Neural cell (in vitro differentiated cells): Measurements from ENCODE around the gene GLS. TPM values are rescaled to one million over a fixed set of nuclear protein-coding genes. Genes with fewer than 3 reads are reported as not detected.

Source experiments
- H2AFZ ChIP-seq: fragments of 200-600, 300-800 bp; sonication (generic), shearing (Covaris generic); 2 replicates; pipeline ENCODE4 v1.6.0; 2014; ENCODE audit warnings: low read depth, mild to moderate bottlenecking, antibody characterized with exemption, low read length, moderate library complexity
- H3F3A ChIP-seq: fragments of 200-600 bp; shearing (Covaris generic); 2 replicates; pipeline ENCODE4 v1.6.1; 2016; ENCODE audit warnings: mild to moderate bottlenecking, moderate library complexity, mixed read lengths, antibody characterized with exemption, low read length; ENCODE audit not compliant: insufficient read depth, poor library complexity, severe bottlenecking
- H3K27ac ChIP-seq: fragments of 200-600, 300-800 bp; sonication (generic), shearing (Covaris generic); 2 replicates; pipeline ENCODE4 v1.5.1; 2014; ENCODE audit warnings: mild to moderate bottlenecking, low read length, moderate library complexity
- H3K27me3 ChIP-seq: fragments of 300-800, 200-600 bp; sonication (generic), shearing (Covaris generic); 2 replicates; pipeline ENCODE4 v1.6.0; 2014; ENCODE audit warnings: mild to moderate bottlenecking, low read depth, low read length, moderate library complexity; ENCODE audit not compliant: insufficient read depth
- H3K36me3 ChIP-seq: fragments of 300-800, 200-600 bp; sonication (generic), shearing (Covaris generic); 2 replicates; pipeline ENCODE4 v1.5.1; 2014; ENCODE audit warnings: mild to moderate bottlenecking, antibody characterized with exemption, low read length, moderate library complexity; ENCODE audit not compliant: insufficient read depth
- H3K4me2 ChIP-seq: fragments of 300-800, 200-600 bp; sonication (generic), shearing (Covaris generic); 2 replicates; pipeline ENCODE4 v1.6.0; 2014; ENCODE audit warnings: mild to moderate bottlenecking, low read length
- H3K4me3 ChIP-seq: fragments of 300-800, 200-600 bp; sonication (generic), shearing (Covaris generic); 2 replicates; pipeline ENCODE4 v1.5.1; 2014; ENCODE audit warnings: mild to moderate bottlenecking, low read length, moderate library complexity
- H3K79me2 ChIP-seq: fragments of 200-600 bp; shearing (Covaris generic); replicated peaks from 2 replicates; pipeline ENCODE4 v1.6.0; 2014; ENCODE audit warnings: mild to moderate bottlenecking, low read length, moderate library complexity; ENCODE audit not compliant: insufficient read depth
- H3K9ac ChIP-seq: fragments of 300-800, 200-600 bp; sonication (generic), shearing (Covaris generic); 2 replicates; pipeline ENCODE4 v1.6.1; 2016; ENCODE audit warnings: mild to moderate bottlenecking, low read length, mixed read lengths
- H3K9me2 ChIP-seq: fragments of 200-600 bp; shearing (Covaris generic); 2 replicates; pipeline ENCODE4 v1.6.1; 2016; ENCODE audit warnings: mild to moderate bottlenecking, low read length, mixed read lengths; ENCODE audit not compliant: insufficient read depth
- H3K9me3 ChIP-seq: fragments of 200-600, 300-800 bp; sonication (generic), shearing (Covaris generic); 2 replicates; pipeline ENCODE4 v1.6.1; 2016; ENCODE audit warnings: mild to moderate bottlenecking, mixed run types, low read length, moderate library complexity, mixed read lengths
- H4K20me1 ChIP-seq: fragments of 200-600 bp; shearing (Covaris generic); 2 replicates; pipeline ENCODE4 v1.6.1; 2016; ENCODE audit warnings: mild to moderate bottlenecking, mixed run types; ENCODE audit not compliant: insufficient read depth
- EP300 ChIP-seq: fragments of 450-650 bp; conservative IDR thresholded peaks from 2 replicates; pipeline ENCODE4 v1.6.1; 2014; ENCODE audit warnings: antibody characterized with exemption, mild to moderate bottlenecking, moderate library complexity; ENCODE audit not compliant: poor library complexity, severe bottlenecking
- EZH2 ChIP-seq: fragments of 200-600, 300-800 bp; shearing (Covaris generic), sonication (generic); IDR thresholded peaks from 2 replicates; pipeline ENCODE4 v1.6.1; 2014; ENCODE audit warnings: antibody characterized with exemption, low read length, borderline replicate concordance, mild to moderate bottlenecking; ENCODE audit not compliant: insufficient read depth, poor library complexity, severe bottlenecking
- MXI1 ChIP-seq: fragments of 450-650 bp; conservative IDR thresholded peaks from 2 replicates; pipeline ENCODE4 v1.6.1; 2014; ENCODE audit warnings: antibody characterized with exemption, mild to moderate bottlenecking; ENCODE audit not compliant: poor library complexity, severe bottlenecking
- POLR2AphosphoS5 ChIP-seq: IDR thresholded peaks from 2 replicates; pipeline ENCODE4 v1.6.1; 2012
- RAD21 ChIP-seq: fragments of 450-650 bp; conservative IDR thresholded peaks from 2 replicates; pipeline ENCODE4 v1.6.1; 2014; ENCODE audit warnings: antibody characterized with exemption, mild to moderate bottlenecking, moderate library complexity
- SMC3 ChIP-seq: fragments of 450-650 bp; conservative IDR thresholded peaks from 2 replicates; pipeline ENCODE4 v1.6.1; 2014; ENCODE audit warnings: antibody characterized with exemption, mild to moderate bottlenecking, moderate library complexity; ENCODE audit not compliant: poor library complexity
- TAF1 ChIP-seq: IDR thresholded peaks from 2 replicates; pipeline ENCODE4 v1.6.1; 2012; ENCODE audit warnings: low read depth
- polyA plus RNA-seq: library from polyadenylated mRNA; depleted of rRNA; stranded (reverse); fragments of >200 nt; gene quantifications from 2 replicates; pipeline ENCODE4 v1.2.3, GENCODE V29; 2014
- TF ChIP-seq, protein P1 (sequence below): IDR thresholded peaks from 2 replicates; pipeline ENCODE4 v1.6.1; 2012; ENCODE audit warnings: borderline replicate concordance
- TF ChIP-seq, protein P2 (sequence below): fragments of 450-650 bp; IDR thresholded peaks from 2 replicates; pipeline ENCODE4 v1.5.1; 2014; ENCODE audit warnings: antibody characterized with exemption, mild to moderate bottlenecking, moderate library complexity; ENCODE audit not compliant: poor library complexity, severe bottlenecking

The GLS gene
- polyA plus RNA-seq, 1 donor from 2014 or later, result 90.2 TPM

DNA sequence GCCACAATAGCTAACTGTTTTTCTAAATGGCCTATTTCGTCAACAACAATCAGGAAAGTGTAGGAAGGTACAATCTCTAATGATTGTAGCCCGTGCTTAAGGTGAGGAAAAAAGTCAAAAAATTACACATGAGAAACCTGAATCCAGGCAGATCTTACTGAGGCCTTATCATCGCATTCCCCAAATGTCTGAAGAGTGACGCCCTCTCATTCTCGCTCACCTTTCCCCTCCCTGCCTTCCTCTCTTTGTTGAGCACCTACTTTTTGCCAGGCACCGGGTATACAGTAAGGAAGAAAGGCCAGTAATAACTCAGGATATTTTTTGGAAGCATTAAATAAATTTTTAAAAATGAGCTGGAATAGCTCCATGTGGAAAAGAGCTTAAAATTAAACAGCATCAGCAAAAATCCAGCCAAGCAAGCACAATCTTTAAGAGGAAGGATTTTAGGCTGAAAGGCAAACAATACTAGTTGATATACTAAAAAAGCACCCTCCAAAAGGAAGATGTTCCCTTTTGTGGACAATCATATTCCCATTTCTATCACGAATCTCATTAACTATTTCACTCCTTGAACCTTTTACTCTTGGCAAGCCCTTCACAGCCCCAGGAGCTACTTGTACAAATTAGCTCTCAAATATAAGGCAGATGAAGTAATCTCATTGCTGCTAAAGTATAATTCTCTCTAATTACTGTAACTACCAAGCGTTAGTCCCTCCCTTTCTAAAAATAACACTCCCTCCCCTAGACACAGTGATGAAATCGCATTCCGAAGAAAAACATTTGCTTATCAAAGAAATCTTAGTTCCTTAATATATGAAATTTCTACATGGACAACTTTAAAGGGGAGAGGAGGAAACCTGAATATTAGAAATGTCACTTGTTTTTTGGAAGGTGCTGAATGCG is 93.4 kb downstream of the GLS start:
- no peak overlapping the region for H3K4me2 ChIP-seq
- no peak overlapping the region for H2AFZ ChIP-seq
- H3F3A ChIP-seq, result no peaks in the 10 kb centered on the region
- H3K79me2 ChIP-seq, result no peaks in the 10 kb centered on the region
- no peaks in the 10 kb centered on the region for H3K9me3 ChIP-seq
- TF ChIP-seq, protein P1, sequence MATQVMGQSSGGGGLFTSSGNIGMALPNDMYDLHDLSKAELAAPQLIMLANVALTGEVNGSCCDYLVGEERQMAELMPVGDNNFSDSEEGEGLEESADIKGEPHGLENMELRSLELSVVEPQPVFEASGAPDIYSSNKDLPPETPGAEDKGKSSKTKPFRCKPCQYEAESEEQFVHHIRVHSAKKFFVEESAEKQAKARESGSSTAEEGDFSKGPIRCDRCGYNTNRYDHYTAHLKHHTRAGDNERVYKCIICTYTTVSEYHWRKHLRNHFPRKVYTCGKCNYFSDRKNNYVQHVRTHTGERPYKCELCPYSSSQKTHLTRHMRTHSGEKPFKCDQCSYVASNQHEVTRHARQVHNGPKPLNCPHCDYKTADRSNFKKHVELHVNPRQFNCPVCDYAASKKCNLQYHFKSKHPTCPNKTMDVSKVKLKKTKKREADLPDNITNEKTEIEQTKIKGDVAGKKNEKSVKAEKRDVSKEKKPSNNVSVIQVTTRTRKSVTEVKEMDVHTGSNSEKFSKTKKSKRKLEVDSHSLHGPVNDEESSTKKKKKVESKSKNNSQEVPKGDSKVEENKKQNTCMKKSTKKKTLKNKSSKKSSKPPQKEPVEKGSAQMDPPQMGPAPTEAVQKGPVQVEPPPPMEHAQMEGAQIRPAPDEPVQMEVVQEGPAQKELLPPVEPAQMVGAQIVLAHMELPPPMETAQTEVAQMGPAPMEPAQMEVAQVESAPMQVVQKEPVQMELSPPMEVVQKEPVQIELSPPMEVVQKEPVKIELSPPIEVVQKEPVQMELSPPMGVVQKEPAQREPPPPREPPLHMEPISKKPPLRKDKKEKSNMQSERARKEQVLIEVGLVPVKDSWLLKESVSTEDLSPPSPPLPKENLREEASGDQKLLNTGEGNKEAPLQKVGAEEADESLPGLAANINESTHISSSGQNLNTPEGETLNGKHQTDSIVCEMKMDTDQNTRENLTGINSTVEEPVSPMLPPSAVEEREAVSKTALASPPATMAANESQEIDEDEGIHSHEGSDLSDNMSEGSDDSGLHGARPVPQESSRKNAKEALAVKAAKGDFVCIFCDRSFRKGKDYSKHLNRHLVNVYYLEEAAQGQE, result no peak
- TF ChIP-seq SMC3 (no peak), RAD21 (no peak), POLR2AphosphoS5 (no peak), TAF1 (no peak), MXI1 (no peak), EP300 (no peak), EZH2 (no peak)
- TF ChIP-seq, protein P2, sequence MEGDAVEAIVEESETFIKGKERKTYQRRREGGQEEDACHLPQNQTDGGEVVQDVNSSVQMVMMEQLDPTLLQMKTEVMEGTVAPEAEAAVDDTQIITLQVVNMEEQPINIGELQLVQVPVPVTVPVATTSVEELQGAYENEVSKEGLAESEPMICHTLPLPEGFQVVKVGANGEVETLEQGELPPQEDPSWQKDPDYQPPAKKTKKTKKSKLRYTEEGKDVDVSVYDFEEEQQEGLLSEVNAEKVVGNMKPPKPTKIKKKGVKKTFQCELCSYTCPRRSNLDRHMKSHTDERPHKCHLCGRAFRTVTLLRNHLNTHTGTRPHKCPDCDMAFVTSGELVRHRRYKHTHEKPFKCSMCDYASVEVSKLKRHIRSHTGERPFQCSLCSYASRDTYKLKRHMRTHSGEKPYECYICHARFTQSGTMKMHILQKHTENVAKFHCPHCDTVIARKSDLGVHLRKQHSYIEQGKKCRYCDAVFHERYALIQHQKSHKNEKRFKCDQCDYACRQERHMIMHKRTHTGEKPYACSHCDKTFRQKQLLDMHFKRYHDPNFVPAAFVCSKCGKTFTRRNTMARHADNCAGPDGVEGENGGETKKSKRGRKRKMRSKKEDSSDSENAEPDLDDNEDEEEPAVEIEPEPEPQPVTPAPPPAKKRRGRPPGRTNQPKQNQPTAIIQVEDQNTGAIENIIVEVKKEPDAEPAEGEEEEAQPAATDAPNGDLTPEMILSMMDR, result no peak
- H3K9me2 ChIP-seq, result no peaks in the 10 kb centered on the region
- H3K4me3 ChIP-seq, result no peak overlapping the region
- no peaks in the 10 kb centered on the region for H4K20me1 ChIP-seq
- no peak overlapping the region for H3K27ac ChIP-seq
- no peaks in the 10 kb centered on the region for H3K27me3 ChIP-seq
- H3K36me3 ChIP-seq, result peaks cover 4% of the 10 kb centered on the region
- H3K9ac ChIP-seq, result no peak overlapping the region

DNA sequence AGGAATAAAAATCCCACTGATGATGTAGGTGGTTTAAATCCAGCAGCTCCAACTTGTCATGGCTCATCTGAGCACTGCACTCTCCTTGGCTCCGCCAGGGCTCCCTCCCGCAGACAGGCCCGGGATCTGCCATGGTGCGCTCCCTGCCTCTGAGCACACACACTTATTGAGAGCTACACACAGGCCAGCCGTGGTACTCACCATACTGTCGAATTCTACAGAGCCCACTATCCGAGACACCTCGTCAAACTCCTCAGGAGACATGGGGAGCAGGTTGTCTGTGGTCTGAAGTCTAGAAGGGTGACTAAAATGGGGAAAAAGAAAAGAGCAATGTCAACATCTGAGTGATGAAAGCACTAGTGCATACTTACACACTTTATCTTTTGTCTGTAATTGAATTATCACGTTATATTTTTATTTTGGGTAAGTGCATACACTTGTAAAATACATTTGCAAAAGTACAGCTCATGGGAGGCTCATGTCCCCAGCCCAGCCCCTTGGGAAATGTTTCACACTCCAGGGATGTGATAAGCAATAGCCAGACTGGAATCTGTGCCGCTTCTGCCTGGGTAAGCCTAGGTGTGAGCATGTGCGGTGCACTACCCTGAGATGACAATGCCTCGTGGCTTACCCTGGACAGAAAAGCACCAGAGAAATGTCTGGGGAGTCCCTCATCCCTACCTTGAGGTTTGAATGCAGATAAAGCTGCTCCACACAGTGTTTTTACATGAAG is 94.2 kb downstream of the GLS start:
- Histone ChIP-seq H3K9me2 (no peaks in the 10 kb centered on the region), H3K9me3 (no peaks in the 10 kb centered on the region), H3K4me3 (no peak overlapping the region), H3F3A (no peaks in the 10 kb centered on the region), H3K4me2 (no peak overlapping the region), H3K36me3 (peaks cover 4% of the 10 kb centered on the region), H4K20me1 (no peaks in the 10 kb centered on the region), H3K27me3 (no peaks in the 10 kb centered on the region), H3K9ac (no peak overlapping the region), H3K27ac (no peak overlapping the region), H3K79me2 (no peaks in the 10 kb centered on the region), H2AFZ (no peak overlapping the region)
- TF ChIP-seq EP300, result no peak
- no peak for TF ChIP-seq MXI1
- TF ChIP-seq TAF1, result no peak
- no peak for TF ChIP-seq SMC3
- no peak for TF ChIP-seq RAD21
- no peak for TF ChIP-seq POLR2AphosphoS5
- TF ChIP-seq EZH2, result no peak
- TF ChIP-seq, protein P1, result no peak
- TF ChIP-seq, protein P2, result no peak
